ENCODE data around the gene LNX1. TPM values are rescaled to one million over a fixed set of nuclear protein-coding genes. Genes with fewer than 3 reads are reported as not detected.

The LNX1 gene
- total and polyA plus RNA-seq, 9 of the 15 experiments (the other 6 are each of a cell fraction or from before 2014, with no cell fraction given) = 0.40 to 3.6 (median 2.2) TPM

- no peak for TF ChIP-seq MNT (conservative IDR thresholded peaks at IDR 0.05)
- no peak for TF ChIP-seq MYC (IDR thresholded peaks at IDR 0.05; ENCODE audit: low read depth, low read length)
- no peak for TF ChIP-seq MYC (CRISPR knock-in tag; IDR thresholded peaks at IDR 0.05; ENCODE audit: borderline replicate concordance, low read depth)
- no peak for TF ChIP-seq SPI1 (IDR thresholded peaks at IDR 0.05; ENCODE audit: borderline replicate concordance, low read depth, low read length)
- TF ChIP-seq ARID4B (CRISPR knock-in tag; IDR thresholded peaks at IDR 0.05) = no peak
- TF ChIP-seq ZBTB2 (IDR thresholded peaks at IDR 0.05) = no peak
- no peak for TF ChIP-seq ZNF280A (IDR thresholded peaks at IDR 0.05; ENCODE audit: low read depth, partially characterized antibody)
- TF ChIP-seq SNRNP70 (optimal IDR thresholded peaks at IDR 0.05; ENCODE audit: low read depth, low read length) = no peak
- TF ChIP-seq, protein P1, sequence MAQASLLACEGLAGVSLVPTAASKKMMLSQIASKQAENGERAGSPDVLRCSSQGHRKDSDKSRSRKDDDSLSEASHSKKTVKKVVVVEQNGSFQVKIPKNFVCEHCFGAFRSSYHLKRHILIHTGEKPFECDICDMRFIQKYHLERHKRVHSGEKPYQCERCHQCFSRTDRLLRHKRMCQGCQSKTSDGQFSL (CRISPR knock-in tag; IDR thresholded peaks at IDR 0.05) = no peak
- TF ChIP-seq, protein P1 (tag; IDR thresholded peaks at IDR 0.05) = no peak
- no peak for TF ChIP-seq ZC3H11A (IDR thresholded peaks at IDR 0.05; ENCODE audit: low read depth, low read length)
- no peak for TF ChIP-seq NR2C1 (IDR thresholded peaks at IDR 0.05)
- no peak for TF ChIP-seq NR2C1 (tag; IDR thresholded peaks at IDR 0.05)
- 0 out of 2 replicates have a peak, but pooled peaks have one; percentile 37 for TF ChIP-seq ZNF175 (CRISPR knock-in tag; IDR thresholded peaks at IDR 0.05; ENCODE audit: low read depth)
- TF ChIP-seq PYGO2 (tag; IDR thresholded peaks at IDR 0.05) = no peak
- no peak for TF ChIP-seq ETV1 (tag; conservative IDR thresholded peaks at IDR 0.05; ENCODE audit: low read depth)
- no peak for TF ChIP-seq PHB (CRISPR knock-in tag; IDR thresholded peaks at IDR 0.05)
- TF ChIP-seq KDM1A (IDR thresholded peaks at IDR 0.05) = no peak
- TF ChIP-seq CBX2 (IDR thresholded peaks at IDR 0.05; ENCODE audit: insufficient read depth, low read length, poor library complexity, severe bottlenecking) = no peak
Observed at GRCh38 chr4:53507671-53508286, 83.5 kb downstream of the LNX1 start (continued).
